Measurements from ENCODE around the gene KLC1. TPM values are rescaled to one million over a fixed set of nuclear protein-coding genes. Genes with fewer than 3 reads are reported as not detected.

Gene KLC1
- total RNA-seq: 100 to 1,000 TPM; 199 to 292 TPM

DNA sequence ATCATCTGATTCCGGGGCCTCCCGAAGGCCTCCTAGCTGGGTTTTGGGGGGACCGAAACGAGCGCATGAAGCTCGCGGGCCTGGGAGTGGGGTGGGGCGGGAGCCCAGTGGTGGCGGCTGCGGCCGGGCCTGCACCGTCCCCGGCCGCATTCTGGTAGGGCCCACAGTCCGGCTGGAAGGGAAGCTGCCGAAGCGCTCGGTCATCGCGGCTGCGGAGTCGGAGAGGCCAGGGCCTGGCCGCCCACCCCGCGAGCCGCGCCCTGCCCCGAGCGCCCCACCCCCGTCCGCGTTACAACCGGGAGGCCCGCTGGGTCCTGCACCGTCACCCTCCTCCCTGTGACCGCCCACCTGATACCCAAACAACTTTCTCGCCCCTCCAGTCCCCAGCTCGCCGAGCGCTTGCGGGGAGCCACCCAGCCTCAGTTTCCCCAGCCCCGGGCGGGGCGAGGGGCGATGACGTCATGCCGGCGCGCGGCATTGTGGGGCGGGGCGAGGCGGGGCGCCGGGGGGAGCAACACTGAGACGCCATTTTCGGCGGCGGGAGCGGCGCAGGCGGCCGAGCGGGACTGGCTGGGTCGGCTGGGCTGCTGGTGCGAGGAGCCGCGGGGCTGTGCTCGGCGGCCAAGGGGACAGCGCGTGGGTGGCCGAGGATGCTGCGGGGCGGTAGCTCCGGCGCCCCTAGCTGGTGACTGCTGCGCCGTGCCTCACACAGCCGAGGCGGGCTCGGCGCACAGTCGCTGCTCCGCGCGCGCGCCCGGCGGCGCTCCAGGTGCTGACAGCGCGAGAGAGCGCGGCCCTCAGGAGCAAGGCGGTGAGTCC, at the start of gene KLC1:
Gene KLC1 (plus strand): TSS at position 528 of the 819 bp plus-strand sequence. CDS start 25,354 bp downstream, outside the sequence.
- peak; percentile 77 to 84 (median 82) for DNase-seq
- TF ChIP-seq POLR2A (IDR thresholded peaks at IDR 0.05): peak; percentile 63 to 81 (median 76)
- TF ChIP-seq, protein P1, sequence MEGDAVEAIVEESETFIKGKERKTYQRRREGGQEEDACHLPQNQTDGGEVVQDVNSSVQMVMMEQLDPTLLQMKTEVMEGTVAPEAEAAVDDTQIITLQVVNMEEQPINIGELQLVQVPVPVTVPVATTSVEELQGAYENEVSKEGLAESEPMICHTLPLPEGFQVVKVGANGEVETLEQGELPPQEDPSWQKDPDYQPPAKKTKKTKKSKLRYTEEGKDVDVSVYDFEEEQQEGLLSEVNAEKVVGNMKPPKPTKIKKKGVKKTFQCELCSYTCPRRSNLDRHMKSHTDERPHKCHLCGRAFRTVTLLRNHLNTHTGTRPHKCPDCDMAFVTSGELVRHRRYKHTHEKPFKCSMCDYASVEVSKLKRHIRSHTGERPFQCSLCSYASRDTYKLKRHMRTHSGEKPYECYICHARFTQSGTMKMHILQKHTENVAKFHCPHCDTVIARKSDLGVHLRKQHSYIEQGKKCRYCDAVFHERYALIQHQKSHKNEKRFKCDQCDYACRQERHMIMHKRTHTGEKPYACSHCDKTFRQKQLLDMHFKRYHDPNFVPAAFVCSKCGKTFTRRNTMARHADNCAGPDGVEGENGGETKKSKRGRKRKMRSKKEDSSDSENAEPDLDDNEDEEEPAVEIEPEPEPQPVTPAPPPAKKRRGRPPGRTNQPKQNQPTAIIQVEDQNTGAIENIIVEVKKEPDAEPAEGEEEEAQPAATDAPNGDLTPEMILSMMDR (IDR thresholded peaks at IDR 0.05): no peak
- Histone ChIP-seq H3K4me3 (peak within 1 kb of the TSS; percentile 97 to 98), H3K4me1 (peaks cover 30% of the 10 kb centered on the region), H3K27me3 (no peaks in the 10 kb centered on the region), H3K9me3 (no peaks in the 10 kb centered on the region), H3K36me3 (replicated peaks in 1 of 2; ENCODE audit: insufficient read depth in 1 of 2, low read depth in 2 of 2) (no peaks in the 10 kb centered on the region), H3K27ac (peak within 1 kb of the TSS; percentile 76 to 97 (median 95))
- ATAC-seq: peak; percentile 86
- 0% methylated on average over 6 to 86 of the region's 97 CpGs for WGBS, 2 donors
- intact Hi-C loops (cut with DNase I): no loop called here

DNA sequence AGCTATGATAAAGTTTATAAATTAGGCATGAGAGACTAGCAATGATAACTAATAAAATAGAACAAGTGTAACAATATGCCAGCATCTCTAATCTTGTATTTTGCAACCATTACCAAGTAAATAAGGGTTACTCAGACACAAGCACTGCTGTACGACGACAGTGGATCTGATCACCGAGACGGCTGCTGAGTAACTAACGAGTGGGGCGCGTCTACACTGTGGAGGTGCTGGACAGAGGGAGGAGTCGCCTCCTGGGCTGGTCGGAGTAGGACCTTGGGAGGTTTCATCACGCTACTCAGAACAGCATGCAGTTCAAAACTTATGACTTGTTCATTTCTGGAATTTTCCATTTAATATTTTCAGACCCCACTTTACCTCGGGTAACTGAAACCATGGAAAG, 47.8 kb upstream of the KLC1 start:
- intact Hi-C loops (cut with DNase I): no loop called here
- H3K27me3 ChIP-seq: no peaks in the 10 kb centered on the region
- H3K4me3 ChIP-seq: no peak overlapping the region
- no peaks in the 10 kb centered on the region for H3K9me3 ChIP-seq
- H3K27ac ChIP-seq: no peak overlapping the region
- H3K4me1 ChIP-seq: peaks cover 6% of the 10 kb centered on the region
- no peaks in the 10 kb centered on the region for H3K36me3 ChIP-seq (replicated peaks in 1 of 2; ENCODE audit: insufficient read depth in 1 of 2, low read depth in 2 of 2)
- DNase-seq: no peak
- TF ChIP-seq, protein P1 (IDR thresholded peaks at IDR 0.05): no peak
- no peak for TF ChIP-seq POLR2A (IDR thresholded peaks at IDR 0.05)
- no peak for ATAC-seq
- WGBS, 2 donors: 87 to 91% methylated on average over 11 of the region's 11 CpGs

DNA sequence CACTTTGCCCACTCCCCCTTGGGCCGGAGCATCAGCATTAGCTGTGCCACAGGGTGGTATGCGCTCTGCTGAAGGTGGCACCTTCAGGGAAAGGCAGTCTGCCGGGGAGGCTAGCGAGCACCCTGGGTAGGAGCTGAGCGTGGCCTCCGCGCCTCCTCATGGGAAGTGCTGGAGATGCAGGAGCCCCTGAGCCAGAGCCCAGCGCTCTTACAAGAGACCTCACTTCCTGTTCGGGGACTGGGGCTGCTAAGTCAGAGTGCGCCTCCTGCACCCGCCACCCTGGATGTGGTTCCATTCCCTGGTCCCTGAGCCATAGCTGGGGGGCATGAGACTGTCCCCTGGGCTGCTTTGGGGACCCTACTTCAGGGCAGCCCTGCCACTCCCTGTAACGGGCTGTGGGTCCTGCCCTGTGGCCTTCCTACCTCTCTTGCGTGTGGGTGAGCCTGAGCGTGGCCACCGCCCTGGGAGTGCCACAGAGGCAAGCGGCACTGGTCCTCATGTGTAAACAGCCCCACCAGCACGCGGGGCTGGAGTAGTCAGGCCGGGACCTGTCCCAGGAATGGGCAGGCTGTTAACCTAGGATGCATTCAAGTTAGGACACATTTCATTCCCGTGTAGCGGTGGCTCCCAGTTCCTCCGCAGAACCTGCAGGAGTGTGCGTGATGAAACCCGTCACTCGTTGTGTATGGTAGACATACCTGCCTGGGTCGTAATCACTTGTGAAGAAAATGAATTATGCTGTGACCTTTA, 46.9 kb upstream of the KLC1 start:
- WGBS, 2 donors: 93% methylated on average over 8 to 24 of the region's 26 CpGs
- no peaks in the 10 kb centered on the region for H3K4me1 ChIP-seq
- DNase-seq (no peak), ATAC-seq (no peak)
- no peak overlapping the region for H3K4me3 ChIP-seq
- intact Hi-C loops (cut with DNase I): no loop called here
- H3K9me3 ChIP-seq: no peaks in the 10 kb centered on the region
- no peaks in the 10 kb centered on the region for H3K36me3 ChIP-seq (replicated peaks in 1 of 2; ENCODE audit: insufficient read depth in 1 of 2, low read depth in 2 of 2)
- TF ChIP-seq, protein P1 (IDR thresholded peaks at IDR 0.05): no peak
- no peak for TF ChIP-seq POLR2A (IDR thresholded peaks at IDR 0.05)
- H3K27ac ChIP-seq: no peak overlapping the region
- H3K27me3 ChIP-seq: no peaks in the 10 kb centered on the region

DNA sequence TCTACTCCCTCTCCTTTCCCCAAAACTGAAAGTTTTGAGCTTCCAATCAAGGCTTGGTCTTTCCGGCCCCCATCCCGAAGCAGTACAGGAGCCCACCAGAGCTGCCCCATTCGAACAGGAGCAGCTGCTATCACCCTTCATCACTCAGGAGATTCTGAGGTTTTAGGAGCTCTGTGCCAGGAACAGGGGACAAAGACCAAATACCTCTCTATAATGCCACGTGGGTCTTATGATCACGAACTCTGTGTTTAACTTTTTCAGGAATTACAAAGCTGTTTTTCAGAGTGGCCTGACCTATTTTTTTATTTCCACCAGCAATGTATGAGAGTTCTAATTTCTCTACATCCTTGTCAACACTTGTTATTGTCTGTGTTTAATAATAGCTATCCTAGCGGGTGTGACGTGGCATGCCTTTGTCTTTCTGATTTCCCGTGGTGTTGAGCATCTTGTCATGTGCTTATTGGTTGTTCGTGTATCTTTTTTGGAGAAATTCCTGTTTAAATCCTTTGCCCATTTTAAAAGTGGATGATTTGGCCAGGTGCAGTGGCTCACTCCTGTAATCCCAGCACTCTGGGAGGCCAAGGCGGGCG, 44.6 kb upstream of the KLC1 start:
- no peaks in the 10 kb centered on the region for H3K36me3 ChIP-seq (replicated peaks in 1 of 2; ENCODE audit: insufficient read depth in 1 of 2, low read depth in 2 of 2)
- ATAC-seq (no peak), DNase-seq (no peak)
- H3K9me3 ChIP-seq: no peaks in the 10 kb centered on the region
- TF ChIP-seq, protein P1 (IDR thresholded peaks at IDR 0.05): no peak
- no peak for TF ChIP-seq POLR2A (IDR thresholded peaks at IDR 0.05)
- intact Hi-C loops (cut with DNase I): no loop called here
- no peaks in the 10 kb centered on the region for H3K27me3 ChIP-seq
- WGBS, 2 donors: 83 to 91% methylated on average over 11 of the region's 11 CpGs
- no peaks in the 10 kb centered on the region for H3K4me1 ChIP-seq
- H3K27ac ChIP-seq: no peak overlapping the region
- no peak overlapping the region for H3K4me3 ChIP-seq
